ENCODE measurements around the gene SMG9. TPM values are rescaled to one million over a fixed set of nuclear protein-coding genes. Genes with fewer than 3 reads are reported as not detected.
A peak's percentile ranks its signal among the peaks of the same experiment; 100 is the strongest.
"Not testable (repeated sequence)": the region's sequence is repeated elsewhere in the genome, so short reads cannot be mapped to it uniquely, and the experiment has no call there.

Gene SMG9
- total RNA-seq, 1 donor from 2014 or later = 15.7 TPM

DNA sequence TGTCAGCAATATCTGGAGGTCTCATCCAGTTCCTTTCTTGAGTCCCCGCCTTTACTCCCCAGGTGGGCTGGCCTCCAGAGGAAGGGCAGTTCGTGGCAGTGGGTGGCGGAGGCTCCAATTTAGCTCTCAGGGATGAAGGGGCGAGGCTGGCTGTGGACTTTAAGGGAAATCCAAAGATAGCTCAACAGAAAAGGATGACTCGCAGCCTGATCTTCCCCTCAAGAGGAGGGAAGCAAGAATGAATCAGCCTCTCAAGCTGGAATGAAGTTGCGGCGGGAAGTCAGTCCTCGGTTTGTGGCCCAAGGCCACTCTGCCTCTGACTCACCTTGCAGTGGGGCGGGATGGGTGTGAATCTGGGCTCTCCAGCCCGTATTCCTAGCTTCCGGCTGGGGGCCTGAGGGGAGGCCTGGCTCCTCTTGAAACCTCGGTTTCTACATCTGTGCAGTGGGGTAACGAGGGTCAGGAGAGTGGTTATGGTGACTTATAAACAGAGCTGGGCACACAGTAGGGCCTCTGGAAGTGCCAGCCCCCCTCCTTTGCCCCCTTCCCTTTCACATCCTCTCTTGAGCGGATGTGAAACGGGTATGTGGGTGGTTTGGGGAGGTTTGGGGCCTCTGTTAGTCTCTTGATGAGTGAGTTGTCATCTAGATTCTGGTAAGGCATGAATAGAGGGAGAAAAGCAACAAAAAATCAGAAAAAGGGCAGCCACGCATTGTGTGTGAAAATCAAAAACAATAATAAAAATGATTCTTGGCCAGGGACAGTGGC is 10.5 kb upstream of the SMG9 start:
- DNase-seq = peak; percentile 61

DNA sequence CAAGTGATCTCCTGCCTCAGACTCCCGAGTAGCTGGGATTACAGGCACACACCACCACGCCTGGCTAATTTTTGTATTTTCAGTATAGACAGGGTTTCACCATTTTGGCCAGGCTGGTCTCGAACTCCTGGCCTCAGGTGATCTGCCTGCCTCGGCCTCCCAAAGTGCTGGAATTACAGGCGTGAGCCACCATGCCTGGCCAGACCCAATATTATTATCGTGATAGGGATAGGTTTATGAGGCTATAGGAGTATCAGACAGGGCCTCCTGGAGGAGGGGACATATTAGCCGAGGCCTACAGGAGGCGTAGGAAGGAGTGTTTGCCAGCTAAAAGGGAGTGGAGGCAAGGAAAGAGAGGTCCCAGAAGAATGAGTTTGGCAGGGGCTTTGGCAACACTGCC is 9.9 kb upstream of the SMG9 start:
- not testable (repeated sequence) for DNase-seq

More for the DNA sequence above, 10.5 kb upstream of the SMG9 start:
- intact Hi-C loops (cut with DNase I) = no loop called here
- peak; percentile 57 for ATAC-seq (ENCODE audit: poor library complexity)

DNA sequence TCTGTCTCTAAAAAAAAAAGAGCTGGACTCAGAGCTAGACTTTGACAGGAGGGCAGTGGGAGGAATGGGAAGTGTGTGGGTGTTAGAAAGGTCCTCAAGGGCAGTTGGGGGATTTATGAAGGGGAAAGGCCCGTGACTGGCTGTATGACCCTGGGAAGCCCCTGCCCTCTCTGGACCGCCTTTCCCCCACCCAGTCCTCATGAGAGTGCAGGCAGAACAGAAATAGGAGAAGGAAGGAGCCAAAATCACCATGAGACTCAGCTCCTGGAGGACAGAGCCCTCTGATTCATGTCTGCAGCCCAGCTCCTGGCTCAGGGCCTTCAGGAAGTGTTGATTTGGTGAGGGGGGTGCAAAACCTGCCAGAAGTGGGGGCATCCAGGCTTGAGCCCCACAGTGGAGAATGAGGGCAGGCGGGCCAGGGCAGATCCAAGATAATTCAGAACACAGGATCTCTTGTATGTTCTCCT is 8.7 kb upstream of the SMG9 start:
- DNase-seq = no peak
- no peak for ATAC-seq (ENCODE audit: poor library complexity)
- intact Hi-C loops (cut with DNase I) = no loop called here

More for the DNA sequence above, 9.9 kb upstream of the SMG9 start:
- ATAC-seq (ENCODE audit: poor library complexity); intact Hi-C loops (cut with DNase I): not testable (repeated sequence)

DNA sequence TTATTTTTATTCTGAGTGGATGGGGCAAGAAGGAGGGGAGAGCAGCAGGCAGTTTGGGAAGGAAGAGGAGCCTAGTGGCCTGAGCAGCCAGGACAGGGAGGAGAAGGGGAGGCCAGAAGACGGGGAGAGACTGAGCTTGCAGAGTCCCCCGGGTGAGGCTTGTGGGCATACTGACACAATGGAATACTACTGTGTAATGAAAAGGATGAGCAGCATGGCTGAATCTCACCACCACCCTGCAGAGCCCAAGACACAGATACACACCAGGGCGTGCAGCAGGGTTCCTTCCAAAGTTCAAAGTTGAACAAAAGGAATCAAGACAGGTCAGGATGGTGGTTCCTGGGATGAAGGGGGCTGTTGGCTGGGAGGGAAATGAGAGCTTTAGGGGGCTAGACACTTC is 8.1 kb upstream of the SMG9 start:
- ATAC-seq (ENCODE audit: poor library complexity) (no peak), DNase-seq (no peak)
- intact Hi-C loops (cut with DNase I) = no loop called here

DNA sequence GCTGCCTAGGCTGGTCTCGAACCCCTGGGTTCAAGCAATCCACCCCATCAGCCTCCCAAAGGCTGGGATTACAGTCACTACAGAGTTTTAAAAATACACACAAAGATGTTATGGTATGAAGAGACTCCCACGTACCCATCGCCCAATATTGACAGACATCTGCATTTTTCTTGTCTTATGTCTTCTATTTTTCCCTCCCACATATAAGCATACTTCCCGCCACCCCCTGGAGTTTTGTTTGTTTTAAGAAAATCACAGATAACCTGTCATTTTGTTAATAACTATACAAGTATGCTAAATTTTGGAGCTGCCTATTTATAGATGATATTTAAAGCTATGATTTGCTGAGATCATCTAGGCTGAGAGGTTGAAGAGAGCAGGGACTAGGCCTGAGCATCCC is 6.2 kb upstream of the SMG9 start:
- no peak for ATAC-seq (ENCODE audit: poor library complexity)
- intact Hi-C loops (cut with DNase I) = no loop called here
- no peak for DNase-seq

DNA sequence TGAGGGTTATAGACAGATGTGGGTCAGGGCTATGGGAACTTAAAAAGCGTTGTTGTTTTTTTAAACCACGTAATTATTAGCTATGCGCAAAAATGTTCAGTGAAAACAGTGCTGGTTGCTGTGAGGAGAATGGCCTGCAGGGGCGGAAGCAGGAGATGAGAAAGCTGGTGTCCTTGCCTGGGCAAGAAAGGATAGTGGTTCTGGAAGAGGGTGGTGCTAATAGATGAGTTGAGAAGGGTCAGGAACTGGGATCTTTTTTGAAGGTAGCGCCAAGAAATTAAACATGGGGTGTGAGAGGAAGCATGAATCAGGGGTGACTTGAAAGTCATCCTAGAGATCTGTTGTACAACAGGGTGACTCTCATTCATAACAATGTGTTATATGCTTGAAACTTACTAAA is 4.8 kb upstream of the SMG9 start:
- intact Hi-C loops (cut with DNase I) = no loop called here
- no peak for DNase-seq

DNA sequence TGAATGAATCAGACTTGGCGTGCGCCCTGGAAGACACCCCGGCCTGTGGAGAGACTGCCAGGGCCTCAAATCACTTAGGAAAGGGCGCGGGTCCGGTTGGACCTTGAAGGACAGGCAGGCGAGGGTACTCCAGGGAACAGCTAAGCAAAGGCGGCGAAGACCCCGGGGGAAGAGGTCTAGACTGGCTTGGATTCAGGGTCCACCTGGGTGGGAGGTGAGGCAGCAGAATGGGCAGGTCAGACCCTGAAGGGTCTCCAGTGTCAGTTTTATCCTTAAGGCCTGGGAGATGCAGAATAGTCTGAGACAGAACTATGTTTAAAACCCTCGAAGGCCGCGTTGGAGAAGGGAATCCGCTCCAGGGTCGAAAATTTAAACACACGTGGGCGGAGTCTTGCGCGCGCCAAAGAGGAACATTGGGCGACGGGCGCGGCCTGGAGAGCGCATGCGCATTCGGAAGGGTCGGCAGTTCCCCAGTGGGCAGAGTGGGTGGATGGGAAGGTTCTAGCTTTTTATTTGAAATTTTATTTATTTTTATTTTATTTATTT is 567 bp upstream of the SMG9 start:
- DNase-seq = peak; percentile 90
- intact Hi-C loops (cut with DNase I) = no loop called here
- peak; percentile 82 for ATAC-seq (ENCODE audit: poor library complexity)

More for the DNA sequence above, 4.8 kb upstream of the SMG9 start:
- ATAC-seq (ENCODE audit: poor library complexity) = no peak

DNA sequence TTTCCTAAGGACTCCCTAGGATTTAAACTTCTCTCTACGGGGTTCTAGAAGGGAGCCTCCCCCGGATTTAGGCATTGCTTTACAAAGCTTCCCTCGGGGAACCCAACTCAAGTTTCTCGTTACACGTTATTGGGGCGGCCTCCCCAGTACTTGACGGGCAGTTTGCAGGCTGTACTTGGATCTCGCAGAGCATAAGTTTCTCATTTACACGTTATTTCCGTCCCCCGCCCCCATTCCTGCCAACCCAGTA is 584 bp downstream of the SMG9 start:
- intact Hi-C loops (cut with DNase I) = no loop called here
- no peak for ATAC-seq (ENCODE audit: poor library complexity)
- DNase-seq = no peak

DNA sequence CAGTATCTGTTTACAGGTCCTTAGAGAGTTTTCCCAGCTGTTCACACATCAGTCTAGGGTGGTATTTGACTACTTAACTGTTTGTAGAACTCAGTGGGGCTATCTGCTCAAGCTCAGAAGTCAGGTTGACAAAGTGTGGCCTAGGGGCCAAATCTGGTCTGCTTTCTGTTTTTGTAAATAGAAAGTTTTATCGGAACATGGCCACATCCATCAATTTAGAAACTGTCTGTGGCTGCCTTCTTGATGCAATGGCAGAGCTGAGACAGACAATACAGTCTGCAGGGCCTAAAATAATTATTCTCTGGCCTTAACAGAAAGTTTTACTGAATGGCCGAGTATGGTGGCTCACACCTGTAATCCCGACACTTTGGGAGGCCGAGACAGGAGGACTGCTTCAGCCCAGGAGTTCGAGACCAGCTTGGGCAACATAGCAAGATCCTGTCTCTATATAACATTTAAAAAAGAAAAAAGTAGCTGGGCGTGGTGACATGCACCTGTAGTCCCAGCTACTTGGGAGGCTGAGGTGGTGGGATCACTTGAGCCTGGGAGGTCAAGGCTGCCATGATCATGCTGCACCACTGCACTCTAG is 2.4 kb downstream of the SMG9 start:
- intact Hi-C loops (cut with DNase I) = no loop called here
- ATAC-seq (ENCODE audit: poor library complexity) = no peak
- DNase-seq = no peak

DNA sequence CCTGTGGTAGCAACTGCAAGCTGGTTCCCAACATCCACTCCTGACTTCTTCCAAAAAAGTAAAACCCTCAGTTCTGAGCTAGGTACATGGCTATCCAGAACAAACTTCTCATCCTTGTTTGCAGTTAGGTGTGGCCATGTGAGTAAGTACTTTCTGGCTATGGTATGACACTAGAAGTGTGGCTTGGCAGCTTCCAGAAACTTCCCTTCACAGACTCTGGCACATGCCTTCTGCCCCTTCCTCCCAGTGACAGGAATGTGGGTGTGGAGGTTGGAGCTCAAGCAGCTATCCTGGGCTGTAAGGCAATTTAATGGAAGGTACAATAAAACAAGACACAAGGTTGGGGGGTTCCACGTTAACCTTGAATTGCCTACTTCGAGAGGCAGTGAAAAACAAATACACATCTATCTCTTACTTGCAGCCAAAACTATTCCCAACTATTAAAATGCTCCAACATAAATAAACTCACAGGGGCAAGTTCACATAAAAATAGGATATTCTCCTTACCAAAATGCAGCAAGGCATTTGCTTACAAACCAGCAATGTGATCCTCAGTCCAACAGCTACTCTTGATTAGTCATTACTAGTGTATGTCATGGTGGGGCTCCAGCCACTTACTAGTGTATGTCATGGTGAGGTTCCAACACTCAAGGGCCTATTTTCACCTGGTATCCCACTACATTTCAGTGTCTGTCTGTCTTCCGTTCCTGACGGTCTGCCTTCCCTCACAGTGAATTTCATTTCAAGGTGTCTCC is 3.1 kb downstream of the SMG9 start:
- intact Hi-C loops (cut with DNase I) = no loop called here
- no peak for DNase-seq

DNA sequence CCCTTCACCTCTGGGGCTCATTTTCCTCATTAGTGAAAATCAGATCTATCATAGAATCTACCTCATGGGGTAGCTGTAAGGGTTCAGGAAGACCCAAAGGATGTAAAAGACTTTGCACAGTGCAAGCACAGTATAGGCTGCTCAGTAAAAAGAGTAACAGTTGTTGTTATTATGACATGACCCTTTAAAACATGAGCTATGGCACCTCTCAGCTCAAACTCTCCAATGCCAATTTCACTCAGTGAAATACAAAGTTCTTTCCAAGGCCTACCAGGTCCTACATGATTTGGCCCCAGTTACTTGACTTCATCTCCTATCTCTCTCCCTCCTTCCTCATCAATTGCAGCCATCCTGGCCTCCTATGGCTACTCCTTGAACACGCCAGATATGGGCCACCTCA is 4.9 kb downstream of the SMG9 start:
- no peak for ATAC-seq (ENCODE audit: poor library complexity)
- intact Hi-C loops (cut with DNase I) = loop anchor here (10.0 kb wide), 1 partner anchor 65 kb away; no protein-coding TSS in a partner anchor
- no peak for DNase-seq

More for the DNA sequence above, 3.1 kb downstream of the SMG9 start:
- no peak for ATAC-seq (ENCODE audit: poor library complexity)

DNA sequence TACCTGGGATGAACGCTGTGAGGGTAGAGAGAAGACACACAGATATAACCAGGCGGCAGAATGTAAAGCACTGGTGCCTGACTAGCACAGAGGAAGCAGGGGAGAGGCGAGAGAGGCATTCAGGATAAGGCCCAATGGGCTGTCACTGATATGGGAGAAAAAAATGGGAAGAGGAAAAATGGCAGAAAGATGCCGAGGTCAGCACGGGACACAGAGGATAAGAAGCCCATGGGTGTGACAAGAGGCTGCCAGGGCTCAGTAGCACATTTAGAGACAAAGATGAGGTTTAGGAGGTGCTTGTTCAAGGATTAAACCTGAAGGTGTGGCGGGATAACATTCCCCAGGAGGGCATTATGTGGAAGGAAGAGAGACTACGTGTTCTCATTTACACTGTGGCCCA is 5.6 kb downstream of the SMG9 start:
- intact Hi-C loops (cut with DNase I) = loop anchor here (10.0 kb wide), 1 partner anchor 66 kb away; no protein-coding TSS in a partner anchor
- DNase-seq (no peak), ATAC-seq (ENCODE audit: poor library complexity) (no peak)

DNA sequence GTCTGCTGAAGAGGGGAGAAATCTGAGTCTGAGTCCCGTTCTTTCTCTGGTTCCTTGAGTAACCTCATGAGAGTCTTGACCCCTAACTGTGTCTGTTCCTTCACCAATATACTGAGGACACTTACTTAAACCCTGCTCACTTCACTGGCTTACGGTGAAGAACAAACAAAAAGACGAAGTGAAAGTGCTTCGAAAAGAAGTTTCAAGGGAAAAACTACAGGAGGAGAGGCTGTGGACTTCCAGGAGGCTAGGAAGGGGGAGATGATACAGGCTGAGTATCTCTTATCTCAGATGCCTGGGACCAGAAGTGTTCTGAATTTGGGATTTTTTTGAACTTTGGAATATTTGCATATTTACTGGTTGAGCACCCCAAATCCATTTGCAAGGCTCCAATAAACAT is 6.1 kb downstream of the SMG9 start:
- intact Hi-C loops (cut with DNase I) = loop anchor here (10.0 kb wide), 1 partner anchor 66 kb away; no protein-coding TSS in a partner anchor
- DNase-seq = no peak
- ATAC-seq (ENCODE audit: poor library complexity) = no peak

DNA sequence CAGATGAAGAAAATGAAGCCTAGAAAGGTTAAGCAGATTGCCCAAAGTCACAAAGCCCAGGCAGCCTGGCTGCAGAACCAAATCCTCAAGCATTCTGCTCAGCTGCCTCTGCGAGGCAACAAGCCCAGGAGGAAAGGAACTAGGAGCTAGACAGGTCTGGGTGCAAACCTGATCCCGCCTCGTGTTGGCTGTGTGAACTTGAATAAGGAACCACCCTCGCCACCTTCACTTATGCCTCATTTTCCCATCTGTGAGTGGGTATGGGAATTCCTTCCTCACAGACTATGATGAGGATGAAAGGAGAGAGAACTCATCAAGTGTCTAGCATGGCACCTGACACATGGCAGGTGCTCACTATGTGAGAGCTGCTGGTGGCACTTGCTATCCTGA is 6.6 kb downstream of the SMG9 start:
- intact Hi-C loops (cut with DNase I) = loop anchor here (10.0 kb wide), 1 partner anchor 67 kb away; no protein-coding TSS in a partner anchor
- no peak for DNase-seq
- ATAC-seq (ENCODE audit: poor library complexity) = no peak

DNA sequence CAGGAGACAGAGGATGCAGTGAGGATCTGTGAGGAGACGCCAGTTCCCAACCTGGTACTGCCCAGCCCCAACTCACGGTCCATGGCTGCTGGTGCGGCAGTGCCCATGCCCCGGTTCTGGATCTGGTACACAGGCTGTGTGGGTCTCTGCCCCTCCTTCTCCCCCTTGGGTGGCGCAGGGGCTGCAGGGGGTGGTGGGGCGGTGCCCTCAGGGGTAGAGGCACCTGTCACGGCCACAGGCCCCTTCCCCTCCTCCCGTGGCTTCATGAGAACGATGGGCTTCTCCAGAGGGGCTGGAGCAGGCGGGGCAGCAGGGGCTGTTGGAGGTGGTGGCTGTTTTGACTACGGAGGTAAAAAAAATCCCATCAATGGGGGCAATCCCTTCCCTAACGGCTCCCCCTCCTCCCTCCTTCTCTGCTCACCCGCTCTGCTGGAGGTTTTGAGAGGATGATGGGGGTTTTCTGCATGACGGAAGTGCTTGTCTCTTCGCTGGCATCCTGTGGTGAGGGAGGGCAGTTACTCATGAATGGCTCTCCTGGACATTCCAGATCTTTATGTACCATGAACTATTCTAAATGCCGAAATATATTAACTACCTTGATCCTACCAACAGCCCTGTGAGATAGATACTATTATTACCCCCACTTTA is 7.1 kb downstream of the SMG9 start:
- DNase-seq (no peak), ATAC-seq (ENCODE audit: poor library complexity) (no peak)
- intact Hi-C loops (cut with DNase I) = loop anchor here (10.0 kb wide), 1 partner anchor 67 kb away; no protein-coding TSS in a partner anchor

DNA sequence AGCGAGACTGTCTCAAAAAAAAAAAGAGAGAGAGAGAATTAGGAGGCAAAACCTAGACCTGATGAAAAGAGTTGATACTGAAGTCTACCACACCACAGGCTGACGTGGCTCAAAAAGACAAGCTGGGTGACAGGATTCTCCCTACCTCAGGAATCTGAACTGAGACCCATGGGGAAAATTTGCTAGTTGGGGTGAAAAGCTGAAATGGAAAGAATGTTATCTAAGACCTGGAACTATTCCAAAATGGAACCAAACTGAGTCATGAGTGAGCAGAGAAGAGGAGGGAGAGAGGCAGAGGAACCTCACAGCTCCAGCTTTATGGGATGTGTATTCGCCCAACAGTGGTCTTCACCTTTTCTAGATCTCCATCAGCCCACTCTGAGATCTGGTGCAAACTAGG is 11.7 kb downstream of the SMG9 start:
- intact Hi-C loops (cut with DNase I) = loop anchor here (10.0 kb wide), 1 partner anchor 72 kb away; no protein-coding TSS in a partner anchor
- DNase-seq = no peak

DNA sequence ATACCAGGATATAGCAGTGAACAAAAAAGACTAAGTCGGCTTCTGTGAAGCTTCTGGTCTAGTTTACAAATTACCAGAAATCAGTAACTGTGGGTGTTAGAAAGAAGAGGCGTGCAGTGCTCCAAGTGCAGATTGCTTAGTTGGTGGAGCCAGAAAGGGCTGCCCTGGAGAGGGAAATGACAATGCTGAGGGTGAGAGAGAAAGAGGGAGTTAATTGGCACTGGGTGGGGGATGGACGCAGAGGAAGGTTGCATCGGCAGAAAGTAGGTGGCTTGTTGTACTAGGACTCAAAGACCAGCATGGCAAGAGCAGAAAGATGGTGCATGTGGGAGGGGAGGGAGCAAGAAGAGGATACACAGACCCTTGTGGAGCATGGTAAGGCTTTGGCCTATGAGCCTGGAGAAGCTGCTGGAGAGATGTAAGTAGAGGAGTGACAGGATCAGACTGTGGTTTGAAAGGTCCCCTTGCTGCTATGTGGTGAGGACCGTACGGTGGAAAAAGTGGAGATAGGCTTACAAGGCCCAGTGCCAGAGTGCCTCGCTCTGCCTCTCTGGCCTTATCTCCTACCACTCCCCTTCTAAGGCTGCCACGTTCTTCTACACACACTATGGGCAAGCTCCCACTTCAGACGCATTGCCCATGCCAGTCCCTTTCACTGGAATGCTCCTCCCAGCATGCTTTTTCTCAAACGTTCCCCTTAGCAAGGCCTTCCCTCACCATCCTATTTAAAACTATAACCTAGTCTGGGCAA is 13.5 kb downstream of the SMG9 start:
- ATAC-seq (ENCODE audit: poor library complexity) (peak; percentile 47), DNase-seq (no peak)
- intact Hi-C loops (cut with DNase I) = loop anchor here (10.0 kb wide), 1 partner anchor 74 kb away; no protein-coding TSS in a partner anchor

More for the DNA sequence above, 11.7 kb downstream of the SMG9 start:
- no peak for ATAC-seq (ENCODE audit: poor library complexity)

Data from Right ventricle myocardium superior (tissue), 1 donor.